ENCODE data around the gene MANBA.

MANBA gene

DNA sequence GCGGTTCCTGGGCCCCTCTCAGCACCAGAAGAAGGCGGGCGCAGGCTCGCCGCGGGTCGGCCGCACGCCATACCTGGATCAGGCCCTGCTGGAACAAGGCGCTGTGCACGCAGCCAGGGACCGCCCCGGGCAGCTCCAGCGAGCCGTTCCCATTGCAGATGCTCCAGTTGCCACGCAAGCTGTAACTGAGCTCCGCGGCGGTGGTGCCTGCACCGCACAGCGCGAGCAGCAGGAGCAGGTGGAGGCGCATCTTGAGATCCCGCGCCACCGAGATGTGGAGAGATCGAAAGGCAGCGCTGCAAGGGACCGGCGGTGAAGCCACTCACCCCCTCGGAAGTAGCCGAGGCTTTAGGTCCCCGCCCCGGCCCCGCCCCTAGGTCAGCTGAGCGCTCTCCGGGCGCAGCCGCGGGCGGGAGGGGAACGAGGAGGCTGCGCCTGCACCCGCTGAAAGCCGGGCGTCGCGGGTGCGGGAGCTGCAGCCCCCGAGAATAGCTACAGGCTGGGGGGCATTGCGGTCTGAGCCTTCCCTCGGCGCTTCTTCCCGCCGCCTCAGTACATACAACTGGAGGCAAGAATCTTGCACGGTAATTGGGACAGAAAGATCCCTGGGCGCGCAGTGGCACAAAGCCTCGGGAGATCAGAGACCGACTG lies at the start of gene MANBA:
Gene MANBA, minus strand, starts transcription at position 324 of the 651 bp plus-strand sequence. Its CDS starts 74 bp downstream, at position 250.
- TF ChIP-seq, protein P1, sequence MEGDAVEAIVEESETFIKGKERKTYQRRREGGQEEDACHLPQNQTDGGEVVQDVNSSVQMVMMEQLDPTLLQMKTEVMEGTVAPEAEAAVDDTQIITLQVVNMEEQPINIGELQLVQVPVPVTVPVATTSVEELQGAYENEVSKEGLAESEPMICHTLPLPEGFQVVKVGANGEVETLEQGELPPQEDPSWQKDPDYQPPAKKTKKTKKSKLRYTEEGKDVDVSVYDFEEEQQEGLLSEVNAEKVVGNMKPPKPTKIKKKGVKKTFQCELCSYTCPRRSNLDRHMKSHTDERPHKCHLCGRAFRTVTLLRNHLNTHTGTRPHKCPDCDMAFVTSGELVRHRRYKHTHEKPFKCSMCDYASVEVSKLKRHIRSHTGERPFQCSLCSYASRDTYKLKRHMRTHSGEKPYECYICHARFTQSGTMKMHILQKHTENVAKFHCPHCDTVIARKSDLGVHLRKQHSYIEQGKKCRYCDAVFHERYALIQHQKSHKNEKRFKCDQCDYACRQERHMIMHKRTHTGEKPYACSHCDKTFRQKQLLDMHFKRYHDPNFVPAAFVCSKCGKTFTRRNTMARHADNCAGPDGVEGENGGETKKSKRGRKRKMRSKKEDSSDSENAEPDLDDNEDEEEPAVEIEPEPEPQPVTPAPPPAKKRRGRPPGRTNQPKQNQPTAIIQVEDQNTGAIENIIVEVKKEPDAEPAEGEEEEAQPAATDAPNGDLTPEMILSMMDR (IDR thresholded peaks at IDR 0.05), result no peak

DNA sequence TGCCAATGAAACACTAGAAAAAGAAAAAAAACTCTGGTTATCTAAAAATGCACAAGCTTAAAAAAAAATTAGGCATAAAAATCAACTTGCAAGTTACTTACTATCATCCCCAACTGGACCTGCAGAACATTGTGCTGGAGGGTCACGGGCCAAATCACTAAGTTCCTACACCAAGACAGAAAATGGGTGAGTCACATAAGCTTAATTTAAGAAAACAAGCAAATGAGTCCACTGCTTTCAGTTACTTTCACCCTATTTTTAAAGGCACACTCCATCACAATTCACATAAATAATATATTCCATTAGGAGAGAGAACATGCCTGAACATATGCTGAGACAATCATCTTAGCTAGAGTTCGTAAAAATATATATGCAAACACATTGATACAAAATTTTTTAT lies 48.9 kb upstream of the MANBA start:
- TF ChIP-seq, protein P1 (IDR thresholded peaks at IDR 0.05), result no peak

DNA sequence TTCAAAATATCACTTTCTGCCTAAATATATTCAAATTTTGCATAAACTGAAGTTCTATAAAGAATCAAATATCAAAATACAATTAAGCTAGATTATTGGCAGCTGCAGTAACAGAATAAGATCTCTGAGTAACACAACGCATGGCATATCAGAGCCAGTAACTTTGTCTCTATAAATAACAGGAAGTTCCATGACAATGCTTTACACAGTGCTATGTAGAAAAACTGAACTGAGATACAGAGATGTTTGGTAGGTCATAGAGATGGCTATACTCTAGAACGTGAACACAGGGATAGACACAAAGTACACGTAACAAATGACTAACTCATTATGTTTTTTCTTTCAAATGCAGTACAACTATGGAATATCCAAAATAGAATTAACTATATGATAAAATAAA lies 48.4 kb upstream of the MANBA start:
- TF ChIP-seq, protein P1 (IDR thresholded peaks at IDR 0.05), result no peak

DNA sequence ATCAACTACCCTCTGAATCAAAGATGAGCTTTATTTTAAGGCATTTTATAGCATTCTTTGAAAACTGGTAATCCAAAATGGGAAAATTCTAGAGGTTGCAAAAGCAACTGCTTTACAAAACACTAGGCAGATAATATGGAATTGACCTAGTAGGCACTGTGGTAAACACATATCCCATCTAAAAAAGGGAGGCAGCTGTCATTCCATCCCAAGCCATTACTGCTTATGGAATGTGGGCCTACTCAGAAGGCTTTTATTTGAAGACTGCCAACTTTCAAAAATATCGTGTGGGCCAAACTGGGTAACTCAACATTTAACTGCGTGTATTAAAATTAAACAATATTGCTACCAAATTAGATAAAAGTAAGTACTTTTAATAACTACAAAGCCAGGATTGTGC lies 47.2 kb upstream of the MANBA start:
- TF ChIP-seq, protein P1 (IDR thresholded peaks at IDR 0.05), result no peak

DNA sequence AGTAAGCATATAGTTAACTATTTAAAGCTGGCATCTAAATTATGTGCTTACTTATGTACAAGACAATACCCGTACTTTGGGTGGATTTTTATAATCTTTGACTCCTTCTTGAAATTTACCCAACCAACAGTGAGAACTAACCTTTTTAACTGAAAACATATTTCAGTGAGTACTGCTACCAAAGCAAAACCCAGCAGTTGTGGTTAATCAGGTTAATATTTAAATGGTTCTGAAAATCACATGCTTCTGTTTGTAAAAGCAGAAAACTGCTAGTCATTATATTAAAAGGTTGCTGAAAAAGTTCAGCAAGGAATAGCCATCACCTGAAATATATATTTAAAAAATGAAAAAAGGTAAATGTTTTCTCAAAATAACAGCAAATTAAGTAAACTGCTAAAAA lies 46.6 kb upstream of the MANBA start:
- TF ChIP-seq, protein P1 (IDR thresholded peaks at IDR 0.05), result no peak

- TF ChIP-seq, protein P1 (IDR thresholded peaks at IDR 0.05), result no peak
Measured at GRCh38 chr4:102799816-102800215, 39.0 kb upstream of the MANBA start.

GRCh38 chr4:102794999-102795398 lies 34.2 kb upstream of the MANBA start:
- TF ChIP-seq, protein P1 (IDR thresholded peaks at IDR 0.05), result no peak

All from LNCAP (cell line).